AG09319 (cell line): ENCODE measurements around the gene BAHCC1.

Experiments
- DNase-seq: peaks from one replicate; pipeline ENCODE4 v3.0.0-alpha.2; 2010; ENCODE audit warnings: low read depth; ENCODE audit errors: extremely low read depth
- CTCF ChIP-seq: IDR thresholded peaks from 2 replicates; pipeline ENCODE4 v1.5.1; 2011; ENCODE audit warnings: low read depth, mild to moderate bottlenecking, inconsistent platforms, low read length, moderate library complexity

Gene BAHCC1

GRCh38 chr17:81393684-81394376 lies 1.4 kb upstream of the BAHCC1 start:
- DNase-seq: peak; percentile 99
- TF ChIP-seq CTCF: peak; percentile 24

GRCh38 chr17:81394377-81394920 lies 808 bp upstream of the BAHCC1 start:
- no peak for DNase-seq
- no peak for TF ChIP-seq CTCF

GRCh38 chr17:81395600-81396277 lies 482 bp downstream of the BAHCC1 start:
- DNase-seq: no peak
- TF ChIP-seq CTCF: no peak

GRCh38 chr17:81396278-81396721 lies 1.0 kb downstream of the BAHCC1 start:
- DNase-seq: no peak
- no peak for TF ChIP-seq CTCF

GRCh38 chr17:81396722-81397313 lies 1.6 kb downstream of the BAHCC1 start:
- no peak for TF ChIP-seq CTCF
- DNase-seq: no peak

GRCh38 chr17:81397314-81398175 lies 2.3 kb downstream of the BAHCC1 start:
- no peak; the same call in 1 of the 2 replicates for TF ChIP-seq CTCF
- DNase-seq: no peak
